HG03442 (cell line): ENCODE measurements around the gene CD164L2.
A peak's percentile ranks its signal among the peaks of the same experiment; 100 is the strongest.
"Not testable (repeated sequence)": the region's sequence is repeated elsewhere in the genome, so short reads cannot be mapped to it uniquely, and the experiment has no call there.

ENCODE experiments used
- ATAC-seq: cut with Tn5 transposase; IDR thresholded peaks from one replicate; pipeline ENCODE4 v1.9.1; 2021; ENCODE audit warnings: mild to moderate bottlenecking, moderate library complexity; ENCODE audit not compliant: unreplicated experiment

The CD164L2 gene

DNA sequence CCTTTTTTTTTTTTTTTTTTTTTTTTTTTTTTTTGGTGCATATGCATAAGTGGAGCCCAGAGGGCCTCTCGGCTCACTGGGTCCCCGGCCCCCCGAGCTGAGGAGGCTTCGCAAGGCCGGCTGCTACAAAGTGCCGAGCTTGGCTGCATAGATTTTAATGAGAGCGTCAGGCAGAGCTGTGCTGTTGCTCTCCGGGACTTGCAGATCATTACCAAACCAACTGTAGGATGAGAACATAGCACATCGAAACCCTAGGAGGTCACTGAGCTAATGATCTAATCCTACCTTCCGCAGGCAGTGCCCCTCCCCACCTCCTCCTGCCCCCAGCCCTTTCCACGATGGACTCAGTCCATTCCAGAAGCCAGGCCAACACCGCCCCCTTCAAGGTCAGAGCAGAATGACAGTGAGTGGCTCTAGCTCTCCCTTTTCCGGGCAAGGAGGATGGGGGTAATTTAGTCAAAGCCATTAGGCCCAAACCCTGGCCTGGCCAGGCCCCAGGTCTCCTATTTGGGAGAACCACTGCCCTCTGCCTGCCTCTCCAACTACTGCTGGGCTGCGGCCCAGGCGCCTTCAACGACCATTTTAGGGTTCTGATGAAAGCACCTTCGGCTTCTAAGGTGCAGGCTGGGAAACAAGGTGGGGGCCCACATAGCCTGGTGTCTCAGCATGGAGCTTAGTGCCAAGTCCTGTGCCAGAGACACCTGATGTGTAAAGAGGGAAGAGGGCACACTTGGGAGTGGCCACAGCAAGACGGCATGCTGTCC lies 22.6 kb upstream of the CD164L2 start:
- ATAC-seq, result not testable (repeated sequence)

DNA sequence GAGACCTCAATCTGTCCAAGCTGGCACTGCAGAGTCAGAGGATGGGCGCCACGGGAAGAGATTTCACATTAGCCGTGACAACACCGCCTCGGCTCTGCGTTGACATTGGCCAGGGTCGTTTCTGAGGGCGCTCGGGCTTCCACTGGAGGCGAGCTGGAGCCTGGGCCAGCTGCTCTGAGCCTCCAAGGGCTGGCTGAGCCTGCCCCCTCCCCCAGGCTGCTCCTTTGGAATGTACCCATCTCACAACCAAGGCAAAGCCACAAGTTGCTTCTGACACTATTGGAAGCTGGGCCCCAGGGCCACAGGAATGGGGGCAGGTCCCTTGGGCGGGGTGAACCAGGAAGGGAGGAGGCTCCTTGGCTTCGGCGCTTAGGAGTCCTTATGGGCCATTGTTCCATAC lies 21.9 kb upstream of the CD164L2 start:
- no peak for ATAC-seq

DNA sequence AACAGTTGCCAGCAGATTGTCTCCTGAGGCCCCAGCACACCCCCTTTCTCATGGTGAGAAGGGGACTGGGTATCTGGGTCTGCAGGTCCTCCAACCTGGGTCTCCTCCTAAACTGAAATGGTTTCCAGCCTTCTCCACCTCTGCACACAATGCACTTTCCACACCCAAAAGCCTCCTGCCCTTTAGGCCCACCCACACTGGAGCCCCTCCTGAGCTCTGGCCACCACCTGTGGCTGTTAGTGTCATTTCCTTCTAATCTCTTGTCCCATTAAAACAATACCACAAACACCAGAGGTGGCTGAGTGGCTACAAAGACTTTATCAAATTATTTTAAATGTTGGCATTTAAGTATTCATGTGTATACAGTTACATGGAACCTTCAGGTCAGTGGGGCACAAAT lies 20.8 kb upstream of the CD164L2 start:
- ATAC-seq, result no peak

DNA sequence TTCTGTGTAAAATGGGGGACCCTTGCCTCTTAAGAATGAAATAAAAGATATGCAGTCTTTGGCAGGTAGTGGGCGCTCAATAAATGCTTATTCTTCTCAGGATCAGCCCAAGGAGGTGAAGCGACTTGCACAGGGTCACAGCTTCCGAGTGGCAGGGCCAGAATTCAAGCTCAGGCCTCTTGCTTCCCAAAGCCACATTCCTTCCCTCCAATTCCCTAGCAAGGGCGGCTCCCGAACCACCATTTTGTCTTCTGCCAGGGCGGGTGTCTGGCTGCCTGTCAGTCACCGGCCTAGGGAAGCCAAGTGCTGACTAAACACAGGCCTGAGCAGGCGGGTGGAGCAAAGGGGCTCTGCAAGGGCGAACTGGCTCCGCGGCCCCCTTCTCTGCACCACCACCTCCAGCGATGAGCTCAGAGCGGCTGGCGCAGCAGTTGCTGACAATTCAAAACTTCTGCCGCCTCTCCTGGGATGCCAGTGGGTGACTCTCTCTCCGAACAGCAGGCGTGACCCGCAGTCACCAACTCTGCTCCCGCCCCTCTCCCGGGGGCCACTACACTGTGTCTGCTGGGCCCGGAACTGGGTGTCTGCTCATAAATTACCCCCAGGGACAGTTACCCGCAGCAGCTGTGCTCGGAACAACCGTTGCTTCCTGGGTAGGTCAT lies 20.1 kb upstream of the CD164L2 start:
- ATAC-seq, result no peak

DNA sequence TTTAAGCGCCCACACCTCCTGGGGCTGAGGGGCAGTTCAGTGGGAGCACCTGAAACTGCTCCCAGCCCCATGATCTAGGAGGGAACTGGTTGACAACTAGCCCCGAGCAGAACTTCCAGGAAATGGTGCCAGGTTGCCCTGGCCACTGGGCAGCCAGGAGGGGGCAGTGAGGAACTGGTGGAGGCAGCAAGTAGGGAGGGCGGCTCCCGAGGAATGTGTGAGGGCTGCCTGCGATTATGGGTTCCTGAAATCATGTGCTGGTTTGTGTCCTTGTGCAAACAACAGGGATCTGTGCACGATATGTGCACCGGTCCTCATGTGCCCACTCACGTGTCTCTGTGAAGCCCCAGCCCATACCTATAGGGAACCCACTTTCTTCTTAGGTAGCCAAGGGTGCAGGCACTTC lies 19.2 kb upstream of the CD164L2 start:
- ATAC-seq, result no peak

DNA sequence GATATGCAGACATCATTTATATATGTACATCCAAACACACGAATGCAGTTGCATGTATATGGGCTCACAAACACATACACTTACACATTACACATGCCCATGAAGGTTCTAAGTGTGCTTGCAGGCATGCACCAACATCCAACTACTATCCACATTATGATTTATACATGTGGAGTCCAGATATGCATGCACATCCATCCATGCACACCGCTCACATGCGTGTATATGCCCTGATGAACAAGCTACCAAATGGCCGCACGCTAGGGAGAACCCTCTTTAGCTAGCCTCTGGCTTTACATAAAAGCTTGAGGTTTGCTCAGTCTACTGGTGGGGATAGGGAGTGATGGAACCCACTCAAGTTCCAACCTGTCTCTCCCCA lies 17.8 kb upstream of the CD164L2 start:
- no peak for ATAC-seq

DNA sequence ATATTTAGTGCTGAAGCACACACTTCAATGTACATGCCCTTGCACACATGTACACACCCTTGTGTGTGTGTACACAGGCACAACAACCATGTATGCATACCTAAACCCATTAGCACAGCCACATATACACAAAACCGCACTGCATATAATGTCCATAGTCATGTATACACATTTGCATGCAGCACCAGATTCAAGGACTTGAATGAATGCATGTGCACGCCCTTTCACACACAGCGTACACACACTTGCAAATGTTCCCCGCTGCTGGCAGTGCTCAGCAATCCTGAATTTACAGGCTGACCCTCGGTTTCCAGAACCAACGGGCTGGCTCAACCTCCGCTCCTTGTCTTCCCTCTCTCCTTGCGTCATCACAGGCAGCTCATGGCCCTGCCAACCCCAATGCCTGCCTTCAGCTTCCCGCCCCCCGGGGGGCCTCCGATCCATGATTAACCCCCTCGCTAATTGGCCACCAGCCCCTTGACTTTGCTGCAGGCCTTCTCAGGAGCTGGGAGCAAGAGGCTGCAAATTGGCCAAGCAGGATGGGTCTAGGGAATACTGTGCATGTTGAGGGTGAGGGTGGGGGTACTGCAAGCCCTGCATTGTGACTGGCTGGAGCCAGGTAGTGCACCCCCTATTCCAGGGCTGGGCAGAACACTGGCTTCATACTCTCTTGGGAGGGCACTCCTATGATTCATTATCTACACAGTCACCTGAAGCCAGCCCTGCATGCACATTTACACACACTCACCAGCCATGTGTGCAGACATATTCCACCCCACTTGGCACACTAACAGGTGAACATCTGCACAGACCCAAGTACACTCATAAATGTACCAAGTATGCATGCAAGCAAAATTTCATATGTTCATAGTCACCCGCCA lies 17.2 kb upstream of the CD164L2 start:
- no peak for ATAC-seq

DNA sequence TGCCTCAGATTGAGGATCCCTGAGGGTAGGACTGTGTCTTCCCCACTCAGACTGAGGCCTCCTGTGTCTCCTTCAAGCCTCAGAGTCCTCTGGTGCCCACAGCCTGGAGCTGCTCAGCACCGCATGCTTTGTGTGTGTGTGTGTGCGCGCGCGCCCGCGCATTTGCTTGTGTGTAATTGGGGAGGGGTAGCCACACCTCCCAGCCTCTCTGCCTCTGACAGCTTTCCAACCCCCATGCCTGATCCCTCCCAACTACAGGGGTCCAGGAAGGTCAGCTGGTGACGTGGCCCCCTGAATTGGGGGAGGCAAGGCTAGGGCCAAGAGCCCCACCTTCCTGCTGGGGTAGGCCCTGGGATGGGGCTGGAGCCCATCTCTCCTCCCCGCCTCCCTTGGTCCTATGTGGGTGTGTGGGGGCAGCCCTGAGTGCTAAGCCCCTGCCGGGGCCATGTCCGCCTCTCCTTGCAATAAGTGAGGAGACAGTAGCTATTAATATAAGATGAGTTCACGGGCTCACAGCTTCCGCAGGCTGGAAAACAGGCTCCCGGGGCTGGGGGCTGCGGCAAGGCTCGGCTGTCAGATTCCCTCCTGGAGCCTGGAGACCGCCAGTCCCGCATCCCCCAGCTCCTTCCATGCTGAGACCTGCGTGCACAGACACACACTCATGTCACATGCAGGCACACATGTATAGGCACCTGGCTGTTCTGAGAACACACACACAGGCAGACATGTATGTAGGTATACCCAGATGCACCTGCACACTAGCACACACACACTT lies 16.3 kb upstream of the CD164L2 start:
- ATAC-seq, result no peak

DNA sequence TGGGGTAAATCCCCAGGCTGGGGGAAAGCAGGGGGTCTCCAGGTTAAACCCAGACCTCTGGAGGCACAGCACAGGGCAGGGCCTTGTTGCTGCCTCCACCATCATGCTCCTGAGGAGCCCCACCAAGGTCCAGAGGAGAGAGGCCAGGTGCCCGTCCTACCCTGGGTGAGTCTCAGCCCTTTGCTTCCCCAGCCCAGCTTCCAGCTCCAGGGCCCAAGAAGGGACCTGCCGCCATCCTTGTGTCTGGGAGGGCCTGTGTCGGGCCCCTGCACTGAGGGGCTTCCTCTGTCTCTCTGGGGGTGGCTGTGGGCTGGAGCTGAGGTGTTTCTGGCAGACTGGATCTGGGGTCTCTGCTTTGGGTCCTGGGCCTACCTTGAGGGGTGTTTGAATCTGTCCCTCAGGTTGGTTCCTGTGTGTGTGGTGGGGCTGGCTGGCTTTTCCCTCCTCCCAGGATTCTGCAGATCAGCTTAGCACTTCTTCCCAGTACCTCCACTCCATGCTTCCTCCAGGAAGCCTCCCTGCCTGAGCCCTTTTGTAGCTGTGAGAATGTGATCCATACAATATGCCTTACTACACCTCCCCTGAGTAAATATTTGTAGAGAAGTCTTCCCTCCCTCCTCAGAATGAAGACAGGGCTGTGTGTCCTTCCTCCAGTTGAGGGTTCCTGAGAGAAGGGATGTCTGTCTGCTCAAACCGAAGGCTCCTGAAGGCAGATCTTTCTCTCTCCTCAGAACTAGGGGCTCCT lies 15.4 kb upstream of the CD164L2 start:
- no peak for ATAC-seq

DNA sequence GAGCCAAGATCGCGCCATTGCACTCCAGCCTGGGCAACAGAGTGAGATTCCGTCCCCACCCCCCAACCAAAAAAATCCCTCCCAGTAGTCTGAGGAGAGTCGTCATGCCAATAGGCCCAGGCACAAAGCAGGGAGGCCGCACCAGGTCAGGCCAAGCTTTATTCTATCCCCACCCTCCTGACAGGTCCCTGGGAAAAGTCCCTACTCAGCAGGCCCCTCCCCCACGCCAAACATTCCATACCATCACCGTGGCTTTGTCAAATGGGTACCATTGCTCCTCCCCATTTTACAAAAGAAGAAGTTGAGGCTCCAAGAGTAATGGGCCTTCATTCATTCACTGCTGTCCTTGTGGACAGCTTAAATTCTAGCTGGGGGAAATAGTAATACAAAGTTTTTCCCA lies 14.6 kb upstream of the CD164L2 start:
- no peak for ATAC-seq

DNA sequence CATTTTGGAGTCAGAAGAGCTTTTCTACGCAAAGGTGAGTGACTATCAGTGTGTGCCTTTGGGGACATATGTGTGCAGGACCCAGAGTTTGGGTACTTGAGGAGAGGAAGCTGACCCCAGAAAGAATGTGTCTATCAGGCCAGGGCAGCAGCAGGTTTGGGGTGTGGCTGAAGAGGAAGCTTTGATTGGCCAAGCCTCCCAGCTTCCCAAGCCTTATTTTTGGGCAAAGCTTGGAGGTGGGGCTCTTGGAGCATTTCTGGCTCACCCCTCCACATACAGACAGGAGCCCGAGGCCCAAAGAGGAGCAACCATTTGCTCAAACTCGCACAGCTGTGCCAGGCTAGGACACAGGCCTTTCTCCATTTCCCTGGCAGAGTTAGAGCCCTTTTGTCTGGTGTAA lies 14.0 kb upstream of the CD164L2 start:
- ATAC-seq, result no peak

DNA sequence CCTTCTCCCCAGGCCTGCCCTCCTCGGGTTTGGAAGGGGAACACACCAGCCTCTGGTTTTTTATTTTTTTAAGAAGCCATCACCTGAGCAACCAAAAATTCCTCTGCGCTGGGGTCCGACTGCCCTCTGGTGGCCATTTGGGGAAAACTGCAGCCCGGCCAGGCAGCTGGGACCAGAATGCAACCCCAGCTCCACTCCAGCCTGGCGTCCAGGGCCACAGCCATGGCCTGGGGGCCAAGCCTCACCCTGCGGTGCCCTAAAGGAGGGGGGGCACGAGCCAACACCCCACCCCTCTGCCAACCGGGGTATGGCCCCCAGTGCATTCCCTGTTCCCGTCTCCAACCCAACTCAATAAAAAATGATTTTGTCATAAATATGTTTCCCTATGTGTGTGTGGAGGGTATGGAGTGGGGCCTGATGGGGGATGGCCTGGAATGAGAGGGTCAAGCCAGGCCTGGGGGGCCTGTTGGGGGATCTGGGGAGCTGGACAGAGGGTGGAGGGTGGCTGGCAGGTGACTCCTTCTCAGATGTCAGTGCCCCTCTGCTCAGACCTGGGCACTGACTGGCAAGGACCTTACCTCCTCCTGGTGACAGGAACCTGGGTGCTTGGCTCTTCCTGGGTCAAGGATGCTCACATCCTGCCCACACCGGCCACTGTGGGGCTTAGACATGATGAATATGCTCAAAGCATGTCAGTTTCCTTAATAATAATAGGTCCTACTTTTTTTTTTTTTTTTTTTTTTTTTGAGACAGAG lies 12.5 kb upstream of the CD164L2 start:
- no peak for ATAC-seq

DNA sequence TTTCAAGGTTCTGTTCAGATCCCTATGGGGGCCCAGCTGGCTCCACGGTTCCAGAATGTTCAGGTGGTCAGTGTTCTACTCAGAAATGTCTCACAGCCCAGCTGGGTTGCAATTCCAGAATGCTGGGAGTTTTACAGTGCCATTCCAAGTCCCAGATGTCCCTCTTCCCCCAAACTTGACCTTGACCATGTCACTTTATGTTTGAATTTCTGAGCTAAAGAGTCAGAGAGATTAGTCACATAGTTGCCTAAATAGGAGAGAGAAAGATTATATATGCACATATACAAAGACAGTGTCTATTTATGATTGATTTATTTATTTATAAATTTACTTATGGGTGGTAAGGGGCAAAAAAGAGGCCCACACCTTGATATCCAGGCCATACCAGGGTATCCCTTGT lies 11.8 kb upstream of the CD164L2 start:
- no peak for ATAC-seq

DNA sequence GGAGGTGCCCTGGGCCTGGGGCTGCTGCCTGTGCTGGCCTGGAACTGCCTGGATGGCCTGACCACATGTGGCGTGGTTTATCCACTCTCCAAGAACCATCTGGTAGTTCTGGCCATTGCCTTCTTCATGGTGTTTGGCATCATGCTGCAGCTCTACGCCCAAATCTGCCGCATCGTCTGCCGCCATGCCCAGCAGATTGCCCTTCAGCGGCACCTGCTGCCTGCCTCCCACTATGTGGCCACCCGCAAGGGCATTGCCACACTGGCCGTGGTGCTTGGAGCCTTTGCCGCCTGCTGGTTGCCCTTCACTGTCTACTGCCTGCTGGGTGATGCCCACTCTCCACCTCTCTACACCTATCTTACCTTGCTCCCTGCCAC lies 11.1 kb upstream of the CD164L2 start:
- no peak for ATAC-seq

DNA sequence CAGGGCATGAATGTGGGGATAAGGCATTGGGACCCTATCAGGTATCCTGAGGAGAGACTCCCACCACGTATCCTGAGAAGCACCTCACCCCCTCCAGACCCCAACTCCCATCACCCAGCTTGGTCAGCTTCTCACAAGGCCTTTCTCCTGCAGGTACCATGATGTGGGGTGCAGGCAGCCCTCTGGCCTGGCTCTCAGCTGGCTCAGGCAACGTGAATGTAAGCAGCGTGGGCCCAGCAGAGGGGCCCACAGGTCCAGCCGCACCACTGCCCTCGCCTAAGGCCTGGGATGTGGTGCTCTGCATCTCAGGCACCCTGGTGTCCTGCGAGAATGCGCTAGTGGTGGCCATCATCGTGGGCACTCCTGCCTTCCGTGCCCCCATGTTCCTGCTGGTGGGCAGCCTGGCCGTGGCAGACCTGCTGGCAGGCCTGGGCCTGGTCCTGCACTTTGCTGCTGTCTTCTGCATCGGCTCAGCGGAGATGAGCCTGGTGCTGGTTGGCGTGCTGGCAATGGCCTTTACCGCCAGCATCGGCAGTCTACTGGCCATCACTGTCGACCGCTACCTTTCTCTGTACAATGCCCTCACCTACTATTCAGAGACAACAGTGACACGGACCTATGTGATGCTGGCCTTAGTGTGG lies 10.6 kb upstream of the CD164L2 start:
- no peak for ATAC-seq

DNA sequence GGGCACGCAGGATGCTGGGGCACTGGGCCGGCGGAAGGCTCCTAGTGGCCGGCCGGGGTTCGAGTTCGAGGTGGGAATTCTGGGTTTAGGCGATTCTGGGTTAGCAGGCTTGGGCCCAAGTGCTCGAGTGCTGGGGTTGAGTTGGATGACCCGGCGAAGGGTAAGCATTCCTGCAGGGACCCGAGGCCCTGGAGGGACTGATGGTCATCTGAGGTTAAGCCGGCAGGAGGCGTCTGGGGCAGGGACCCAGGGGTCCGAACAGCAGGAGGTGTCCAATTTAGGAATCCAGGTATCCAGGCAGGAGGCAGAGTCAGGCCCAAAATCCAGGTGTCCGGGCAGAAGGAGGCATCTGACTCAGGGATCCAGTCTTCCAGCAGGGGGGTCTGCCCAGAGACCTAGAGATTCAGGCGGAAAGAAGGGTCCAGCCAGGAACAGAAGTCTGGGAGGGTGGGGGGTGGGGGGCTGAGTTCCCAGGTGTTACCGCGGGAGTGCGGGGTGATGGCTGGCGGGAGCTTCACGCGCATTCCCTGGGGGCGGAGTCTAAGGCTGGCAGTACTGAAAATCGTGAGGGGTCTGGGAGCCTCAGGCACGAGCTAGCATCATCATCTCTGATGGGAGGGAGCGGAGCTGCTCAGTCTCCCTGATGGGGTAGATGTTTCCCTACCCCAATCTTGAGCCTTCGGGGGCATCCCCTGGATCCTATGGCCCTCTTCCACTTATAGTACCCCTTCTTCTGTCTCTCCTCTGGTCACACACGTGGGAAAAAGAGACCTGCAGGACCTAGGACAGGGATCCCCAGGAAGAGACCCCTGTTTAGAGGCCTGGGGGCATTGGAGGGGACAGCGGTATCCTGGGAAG lies 9.9 kb upstream of the CD164L2 start:
- no peak for ATAC-seq

DNA sequence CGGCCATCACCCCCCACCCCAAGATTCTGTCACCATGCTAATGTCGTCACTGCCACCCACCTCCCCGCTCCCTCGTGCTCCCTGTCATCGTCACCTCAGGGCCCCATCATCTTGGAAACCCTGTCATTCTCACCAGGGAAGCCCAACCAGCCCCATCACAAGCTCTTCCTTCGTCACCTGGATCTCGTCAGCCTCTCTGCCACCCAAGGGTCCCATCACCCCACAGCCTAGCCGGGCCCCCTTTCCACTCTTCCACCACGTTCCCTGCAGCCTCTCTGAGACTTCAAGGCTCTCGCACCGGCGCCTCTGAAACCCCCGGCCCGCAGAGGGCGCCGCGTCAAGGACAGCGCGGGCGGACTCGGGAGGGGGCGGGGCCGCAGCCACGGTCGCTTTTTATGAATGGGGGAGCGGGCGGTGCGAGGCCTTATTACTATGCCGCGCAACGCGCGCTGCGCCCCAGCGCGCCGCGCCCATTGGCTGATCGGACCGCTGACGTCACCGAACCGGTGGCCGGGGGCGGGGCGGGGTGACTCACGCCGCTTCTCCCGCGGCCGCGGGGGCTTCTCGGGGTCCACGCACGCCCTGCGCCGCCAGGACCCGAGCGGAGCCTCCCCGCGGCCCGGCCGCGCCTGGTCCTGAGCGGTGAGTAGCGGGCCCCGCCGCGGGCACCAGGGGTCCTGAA lies 9.1 kb upstream of the CD164L2 start, which contains the start of gene GPR3:
Gene GPR3, plus strand, starts transcription at position 527 of the 682 bp plus-strand sequence. CDS start 1,177 bp downstream, outside the sequence.
- peak; percentile 67 for ATAC-seq
